ENCODE results near the gene CRISPLD2.

GRCh38 chr16:84916850-84917249, 97.1 kb downstream of the CRISPLD2 start:
- no peak for TF ChIP-seq REST (IDR thresholded peaks at IDR 0.05; ENCODE audit: insufficient replicate concordance, low read depth)
- no peak for TF ChIP-seq CTCF (IDR thresholded peaks at IDR 0.05; ENCODE audit: insufficient read depth, low read length)
- no peak for TF ChIP-seq POLR2AphosphoS5 (IDR thresholded peaks at IDR 0.05; ENCODE audit: low read depth)
- no peak for TF ChIP-seq SPI1 (IDR thresholded peaks at IDR 0.05; ENCODE audit: borderline replicate concordance, low read depth)
- TF ChIP-seq GABPA (IDR thresholded peaks at IDR 0.05; ENCODE audit: low read depth) = no peak

Data from HL-60 (cell line).